SK-N-SH (cell line): ENCODE results near the gene RPS6KC1.

Experiments
- ELF1 ChIP-seq: IDR thresholded peaks from 2 replicates; pipeline ENCODE4 v1.4.0; 2012
- EP300 ChIP-seq, 2 experiments: IDR thresholded peaks; 2 replicates each; pipeline versions ENCODE4 v1.4.0 to v1.6.1; 2012; ENCODE audit warnings: borderline replicate concordance in 1 of 2, low read depth in 1 of 2, low read length in 1 of 2
- EZH2phosphoT487 ChIP-seq: fragments of 200-600 bp; sonication (generic); IDR thresholded peaks from 2 replicates; pipeline ENCODE4 v1.6.1; 2017; ENCODE audit warnings: low read depth, mixed run types, mild to moderate bottlenecking, antibody characterized with exemption, moderate library complexity, borderline replicate concordance
- RAD21 ChIP-seq: IDR thresholded peaks from 2 replicates; pipeline ENCODE4 v1.6.1; 2012; ENCODE audit warnings: mild to moderate bottlenecking, low read length
- SIN3A ChIP-seq: IDR thresholded peaks from 2 replicates; pipeline ENCODE4 v1.6.1; 2012; ENCODE audit warnings: low read depth, mild to moderate bottlenecking, low read length, moderate library complexity, borderline replicate concordance
- TEAD4 ChIP-seq: IDR thresholded peaks from 2 replicates; pipeline ENCODE4 v1.4.0; 2012; ENCODE audit warnings: mild to moderate bottlenecking, borderline replicate concordance; ENCODE audit not compliant: insufficient read depth
- YY1 ChIP-seq: IDR thresholded peaks from 2 replicates; pipeline ENCODE4 v1.4.0; 2012; ENCODE audit warnings: low read depth, mild to moderate bottlenecking
- TF ChIP-seq, protein P1 (sequence below): fragments of 200-600 bp; sonication (generic); IDR thresholded peaks from 2 replicates; pipeline ENCODE4 v1.6.1; 2017; ENCODE audit warnings: antibody characterized with exemption, mild to moderate bottlenecking, moderate library complexity
- TF ChIP-seq, protein P2 (sequence below): IDR thresholded peaks from 2 replicates; pipeline ENCODE4 v1.6.1; 2012; ENCODE audit warnings: mild to moderate bottlenecking, low read depth, low read length, moderate library complexity
- TF ChIP-seq, protein P3 (sequence below): IDR thresholded peaks from 2 replicates; pipeline ENCODE4; 2012

DNA sequence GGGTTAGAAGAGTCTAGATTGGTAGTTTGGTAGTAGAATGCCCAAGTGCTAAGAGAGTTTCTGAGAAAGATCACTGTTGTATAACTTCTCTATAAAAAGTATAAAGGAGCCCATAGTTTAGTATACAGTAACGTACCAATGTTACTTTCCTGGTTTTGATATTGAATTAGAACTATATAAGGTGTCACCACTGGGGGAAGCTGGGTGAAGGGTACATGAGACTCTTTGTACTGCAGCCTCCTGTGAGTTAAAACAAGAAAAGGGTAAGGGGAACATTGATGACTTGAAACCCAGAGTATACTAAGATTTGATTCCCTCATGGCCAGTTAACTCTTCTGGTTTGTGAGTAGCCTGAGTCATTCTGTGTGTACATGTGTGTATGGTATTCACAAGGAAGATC lies 129.8 kb downstream of the RPS6KC1 start:
- TF ChIP-seq, protein P1, sequence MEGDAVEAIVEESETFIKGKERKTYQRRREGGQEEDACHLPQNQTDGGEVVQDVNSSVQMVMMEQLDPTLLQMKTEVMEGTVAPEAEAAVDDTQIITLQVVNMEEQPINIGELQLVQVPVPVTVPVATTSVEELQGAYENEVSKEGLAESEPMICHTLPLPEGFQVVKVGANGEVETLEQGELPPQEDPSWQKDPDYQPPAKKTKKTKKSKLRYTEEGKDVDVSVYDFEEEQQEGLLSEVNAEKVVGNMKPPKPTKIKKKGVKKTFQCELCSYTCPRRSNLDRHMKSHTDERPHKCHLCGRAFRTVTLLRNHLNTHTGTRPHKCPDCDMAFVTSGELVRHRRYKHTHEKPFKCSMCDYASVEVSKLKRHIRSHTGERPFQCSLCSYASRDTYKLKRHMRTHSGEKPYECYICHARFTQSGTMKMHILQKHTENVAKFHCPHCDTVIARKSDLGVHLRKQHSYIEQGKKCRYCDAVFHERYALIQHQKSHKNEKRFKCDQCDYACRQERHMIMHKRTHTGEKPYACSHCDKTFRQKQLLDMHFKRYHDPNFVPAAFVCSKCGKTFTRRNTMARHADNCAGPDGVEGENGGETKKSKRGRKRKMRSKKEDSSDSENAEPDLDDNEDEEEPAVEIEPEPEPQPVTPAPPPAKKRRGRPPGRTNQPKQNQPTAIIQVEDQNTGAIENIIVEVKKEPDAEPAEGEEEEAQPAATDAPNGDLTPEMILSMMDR: no peak
- TF ChIP-seq, protein P2, sequence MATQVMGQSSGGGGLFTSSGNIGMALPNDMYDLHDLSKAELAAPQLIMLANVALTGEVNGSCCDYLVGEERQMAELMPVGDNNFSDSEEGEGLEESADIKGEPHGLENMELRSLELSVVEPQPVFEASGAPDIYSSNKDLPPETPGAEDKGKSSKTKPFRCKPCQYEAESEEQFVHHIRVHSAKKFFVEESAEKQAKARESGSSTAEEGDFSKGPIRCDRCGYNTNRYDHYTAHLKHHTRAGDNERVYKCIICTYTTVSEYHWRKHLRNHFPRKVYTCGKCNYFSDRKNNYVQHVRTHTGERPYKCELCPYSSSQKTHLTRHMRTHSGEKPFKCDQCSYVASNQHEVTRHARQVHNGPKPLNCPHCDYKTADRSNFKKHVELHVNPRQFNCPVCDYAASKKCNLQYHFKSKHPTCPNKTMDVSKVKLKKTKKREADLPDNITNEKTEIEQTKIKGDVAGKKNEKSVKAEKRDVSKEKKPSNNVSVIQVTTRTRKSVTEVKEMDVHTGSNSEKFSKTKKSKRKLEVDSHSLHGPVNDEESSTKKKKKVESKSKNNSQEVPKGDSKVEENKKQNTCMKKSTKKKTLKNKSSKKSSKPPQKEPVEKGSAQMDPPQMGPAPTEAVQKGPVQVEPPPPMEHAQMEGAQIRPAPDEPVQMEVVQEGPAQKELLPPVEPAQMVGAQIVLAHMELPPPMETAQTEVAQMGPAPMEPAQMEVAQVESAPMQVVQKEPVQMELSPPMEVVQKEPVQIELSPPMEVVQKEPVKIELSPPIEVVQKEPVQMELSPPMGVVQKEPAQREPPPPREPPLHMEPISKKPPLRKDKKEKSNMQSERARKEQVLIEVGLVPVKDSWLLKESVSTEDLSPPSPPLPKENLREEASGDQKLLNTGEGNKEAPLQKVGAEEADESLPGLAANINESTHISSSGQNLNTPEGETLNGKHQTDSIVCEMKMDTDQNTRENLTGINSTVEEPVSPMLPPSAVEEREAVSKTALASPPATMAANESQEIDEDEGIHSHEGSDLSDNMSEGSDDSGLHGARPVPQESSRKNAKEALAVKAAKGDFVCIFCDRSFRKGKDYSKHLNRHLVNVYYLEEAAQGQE: no peak
- TF ChIP-seq SIN3A (no peak), RAD21 (no peak), YY1 (no peak), EP300 (IDR thresholded peaks at IDR 0.05; ENCODE audit: borderline replicate concordance in 1 of 2, low read depth in 1 of 2, low read length in 1 of 2) (no peak), EZH2phosphoT487 (no peak), ELF1 (no peak), TEAD4 (no peak)
- TF ChIP-seq, protein P3, sequence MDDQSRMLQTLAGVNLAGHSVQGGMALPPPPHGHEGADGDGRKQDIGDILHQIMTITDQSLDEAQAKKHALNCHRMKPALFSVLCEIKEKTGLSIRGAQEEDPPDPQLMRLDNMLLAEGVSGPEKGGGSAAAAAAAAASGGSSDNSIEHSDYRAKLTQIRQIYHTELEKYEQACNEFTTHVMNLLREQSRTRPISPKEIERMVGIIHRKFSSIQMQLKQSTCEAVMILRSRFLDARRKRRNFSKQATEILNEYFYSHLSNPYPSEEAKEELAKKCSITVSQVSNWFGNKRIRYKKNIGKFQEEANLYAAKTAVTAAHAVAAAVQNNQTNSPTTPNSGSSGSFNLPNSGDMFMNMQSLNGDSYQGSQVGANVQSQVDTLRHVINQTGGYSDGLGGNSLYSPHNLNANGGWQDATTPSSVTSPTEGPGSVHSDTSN: no peak
